OCI-M2 (cell line): ENCODE data around the gene DPM3.
"Not testable (repeated sequence)": the region's sequence is repeated elsewhere in the genome, so short reads cannot be mapped to it uniquely, and the experiment has no call there.

Experiments used
- DNase-seq: peaks from one replicate; lab custom pipeline; 2025; ENCODE audit not compliant: unreplicated experiment; lab: John Stamatoyannopoulos, UW

The DPM3 gene

GRCh38 chr1:155126556-155127104 lies 13.7 kb downstream of the DPM3 start:
- no peak for DNase-seq

GRCh38 chr1:155125946-155126555 lies 14.3 kb downstream of the DPM3 start:
- DNase-seq: no peak

- DNase-seq: no peak
Observed at GRCh38 chr1:155125511-155125945, 14.8 kb downstream of the DPM3 start.

GRCh38 chr1:155124503-155125463 lies 15.5 kb downstream of the DPM3 start:
- DNase-seq: no peak

- no peak for DNase-seq
Observed at GRCh38 chr1:155123801-155124200, 16.5 kb downstream of the DPM3 start.

GRCh38 chr1:155122308-155122707 lies 18.0 kb downstream of the DPM3 start:
- no peak for DNase-seq

- no peak for DNase-seq
Observed at GRCh38 chr1:155121249-155121648, 19.1 kb downstream of the DPM3 start.

GRCh38 chr1:155120253-155120652 lies 20.1 kb downstream of the DPM3 start:
- DNase-seq: no peak

GRCh38 chr1:155118090-155118489 lies 22.2 kb downstream of the DPM3 start:
- not testable (repeated sequence) for DNase-seq

GRCh38 chr1:155117610-155118009 lies 22.7 kb downstream of the DPM3 start:
- no peak for DNase-seq

GRCh38 chr1:155116113-155116764 lies 24.1 kb downstream of the DPM3 start:
- DNase-seq: no peak

GRCh38 chr1:155113450-155113980 lies 26.8 kb downstream of the DPM3 start:
- no peak for DNase-seq

GRCh38 chr1:155110826-155111225 lies 29.5 kb downstream of the DPM3 start:
- DNase-seq: no peak

GRCh38 chr1:155110381-155110780 lies 29.9 kb downstream of the DPM3 start:
- no peak for DNase-seq

GRCh38 chr1:155108296-155108695 lies 32.0 kb downstream of the DPM3 start:
- no peak for DNase-seq

- no peak for DNase-seq
Observed at GRCh38 chr1:155107309-155108264, 32.7 kb downstream of the DPM3 start.

- no peak for DNase-seq
Observed at GRCh38 chr1:155106862-155107261, 33.5 kb downstream of the DPM3 start.

- DNase-seq: no peak
Observed at GRCh38 chr1:155105604-155106011, 34.7 kb downstream of the DPM3 start.

GRCh38 chr1:155104605-155105534 lies 35.5 kb downstream of the DPM3 start:
- DNase-seq: no peak
